IMR-90 (cell line): Measurements from ENCODE around the gene DLX2. TPM values are rescaled to one million over a fixed set of nuclear protein-coding genes. Genes with fewer than 3 reads are reported as not detected.

ENCODE experiments used
- ATAC-seq: fragments of 200-7000 bp; cut with Tn5 transposase; 2 replicates; pipeline ENCODE4 v1.9.1; 2020; ENCODE audit warnings: low read depth, mild to moderate bottlenecking, moderate library complexity
- BruUV-seq: library from RNA; stranded (reverse); fragments of 400-500 nt; replicated peaks from 2 replicates; lab custom pipeline; 2021; lab: Mats Ljungman, UMichigan
- CTCF ChIA-PET: fragments of 300-600 bp; formaldehyde crosslinking; extraction: SDS; loops from one replicate; lab custom pipeline; 2021; ENCODE audit warnings: antibody characterized with exemption; lab: Yijun Ruan, JAX
- POLR2A ChIA-PET: fragments of 300-600 bp; sonication (Branson Sonifier 250); formaldehyde crosslinking; loops from one replicate; lab custom pipeline; 2022; ENCODE audit warnings: antibody characterized with exemption; ENCODE audit not compliant: unreplicated experiment; lab: Charles Lee
- DNase-seq: peaks from one replicate; pipeline ENCODE4 v3.0.0; 2013
- H2AFZ ChIP-seq: replicated peaks from 2 replicates; pipeline ENCODE3; 2013; ENCODE audit warnings: low read length, mild to moderate bottlenecking; ENCODE audit not compliant: poor library complexity
- H2AK5ac ChIP-seq: 2 replicates; pipeline ENCODE4 v1.6.1; 2013; ENCODE audit warnings: low read depth, low read length, inconsistent platforms
- H2AK9ac ChIP-seq: replicated peaks from 2 replicates; pipeline ENCODE3; 2013; ENCODE audit warnings: mild to moderate bottlenecking, low read depth, low read length, moderate library complexity; ENCODE audit not compliant: poor library complexity
- H2BK120ac ChIP-seq: 2 replicates; pipeline ENCODE4 v1.6.1; 2013; ENCODE audit warnings: low read depth, low read length, inconsistent platforms
- H2BK15ac ChIP-seq: 3 replicates; pipeline ENCODE4 v1.6.1; 2013; ENCODE audit warnings: low read depth, low read length, inconsistent platforms
- H2BK20ac ChIP-seq: 2 replicates; pipeline ENCODE4 v1.6.1; 2013; ENCODE audit warnings: low read depth, mild to moderate bottlenecking, inconsistent platforms, low read length, moderate library complexity
- H2BK5ac ChIP-seq: 2 replicates; pipeline ENCODE4 v1.6.1; 2013; ENCODE audit warnings: mild to moderate bottlenecking, low read depth, low read length, inconsistent platforms; ENCODE audit not compliant: poor library complexity, severe bottlenecking
- H3K14ac ChIP-seq: replicated peaks from 2 replicates; pipeline ENCODE4 v1.6.1; 2013; ENCODE audit warnings: low read depth, low read length, inconsistent platforms
- H3K18ac ChIP-seq: 2 replicates; pipeline ENCODE4 v1.6.1; 2013; ENCODE audit warnings: low read depth, low read length, control low read depth
- H3K23ac ChIP-seq: 2 replicates; pipeline ENCODE4 v1.6.1; 2013; ENCODE audit warnings: low read depth, low read length, inconsistent platforms
- H3K27ac ChIP-seq: 2 replicates; pipeline ENCODE4 v1.5.1; 2013; ENCODE audit warnings: mild to moderate bottlenecking, control low read depth, low read length; ENCODE audit not compliant: insufficient read depth
- H3K27me3 ChIP-seq: 2 replicates; pipeline ENCODE4 v1.6.1; 2013; ENCODE audit warnings: low read length; ENCODE audit not compliant: control insufficient read depth, insufficient read depth
- H3K36me3 ChIP-seq: 2 replicates; pipeline ENCODE4 v1.6.1; 2013; ENCODE audit warnings: low read length, mixed read lengths; ENCODE audit not compliant: control insufficient read depth, insufficient read depth
- H3K4ac ChIP-seq: 2 replicates; pipeline ENCODE4 v1.6.1; 2013; ENCODE audit warnings: low read depth, low read length, inconsistent platforms
- H3K4me1 ChIP-seq: 2 replicates; pipeline ENCODE4 v1.6.1; 2013; ENCODE audit warnings: low read length, mixed read lengths; ENCODE audit not compliant: control insufficient read depth, insufficient read depth
- H3K4me2 ChIP-seq: 2 replicates; pipeline ENCODE4 v1.6.1; 2013; ENCODE audit warnings: low read depth, mild to moderate bottlenecking, control low read depth, low read length, moderate library complexity
- H3K4me3 ChIP-seq: 2 replicates; pipeline ENCODE4 v1.5.1; 2013; ENCODE audit warnings: low read depth, mild to moderate bottlenecking, control low read depth, low read length, moderate library complexity; ENCODE audit not compliant: insufficient read depth
- H3K56ac ChIP-seq: 2 replicates; pipeline ENCODE4 v1.6.1; 2013; ENCODE audit warnings: low read length, inconsistent platforms; ENCODE audit not compliant: insufficient read depth; ENCODE audit errors: extremely low read depth
- H3K79me1 ChIP-seq, 2 experiments: 2 replicates each; pipeline ENCODE4 v1.6.1; 2013; ENCODE audit warnings: low read length in 2 of 2, inconsistent platforms in 1 of 2, low read depth in 1 of 2
- H3K9ac ChIP-seq: 2 replicates; pipeline ENCODE4 v1.6.1; 2013; ENCODE audit warnings: low read depth, low read length, control low read depth
- H3K9me1 ChIP-seq: 2 replicates; pipeline ENCODE4 v1.6.1; 2013; ENCODE audit warnings: low read length, inconsistent platforms; ENCODE audit not compliant: insufficient read depth
- H3K9me3 ChIP-seq: 2 replicates; pipeline ENCODE4 v1.6.1; 2013; ENCODE audit warnings: low read length; ENCODE audit not compliant: control insufficient read depth, insufficient read depth
- H4K20me1 ChIP-seq: 2 replicates; pipeline ENCODE4 v1.6.1; 2013; ENCODE audit warnings: low read length, inconsistent platforms; ENCODE audit not compliant: insufficient read depth
- H4K5ac ChIP-seq: 2 replicates; pipeline ENCODE4 v1.6.1; 2013; ENCODE audit warnings: mild to moderate bottlenecking, low read depth, low read length, control low read depth
- H4K8ac ChIP-seq, 2 experiments: 2 replicates each; pipeline ENCODE4 v1.6.1; 2013; ENCODE audit warnings: low read depth in 2 of 2, low read length in 2 of 2, control low read depth in 1 of 2, inconsistent platforms in 1 of 2
- H4K91ac ChIP-seq: 2 replicates; pipeline ENCODE4 v1.6.1; 2013; ENCODE audit warnings: low read depth, low read length, inconsistent platforms; ENCODE audit not compliant: insufficient read depth
- MAFK ChIP-seq: IDR thresholded peaks from 2 replicates; pipeline ENCODE4 v1.6.1; 2012; ENCODE audit warnings: low read depth, low read length, improper control_type of control experiment
- whole genome bisulfite sequencing, 2 experiments: methylation state at CpG; one replicate each; pipeline versions ENCODE4 v1.1.5 to v1.1.7; 2013; ENCODE audit warnings: missing lambda C conversion rate in 2 of 2; ENCODE audit not compliant: insufficient read length in 1 of 2; ENCODE audit errors: extremely low coverage in 2 of 2; 5-methylcytosine and 5-hydroxymethylcytosine counted together
- dilution Hi-C: fragments of 300-500 bp; cut with HindIII; formaldehyde crosslinking; loops from one replicate; pipeline ENCODE4 v1.14.3; 2018; ENCODE audit warnings: low sequenced_read_pairs; ENCODE audit not compliant: unreplicated experiment
- in situ Hi-C: fragments of 300-500 bp; cut with MboI; formaldehyde crosslinking; loops from 3 replicates; pipeline ENCODE4 v1.14.3; 2019; ENCODE audit warnings: low sequenced_read_pairs, inconsistent platforms, mixed read lengths
- intact Hi-C: fragments of 100-400 bp; cut with micrococcal nuclease; formaldehyde crosslinking; loops from 2 replicates; pipeline ENCODE4 v1.10.0; 2022
- polyA plus RNA-seq, 3 experiments: library from polyadenylated mRNA; depleted of rRNA; stranded (reverse); fragments of >200 nt; gene quantifications; 2 replicates each; pipeline ENCODE4 v1.2.3, GENCODE V29; 2012; ENCODE audit warnings: low replicate concordance in 1 of 3
- total RNA-seq: library from RNA; depleted of rRNA; stranded (reverse); fragments of >200 nt; gene quantifications from 2 replicates; pipeline ENCODE4 v1.2.3, GENCODE V29; 2012
- TF ChIP-seq, protein P1 (sequence below): fragments of 150-350 bp; IDR thresholded peaks from 2 replicates; pipeline ENCODE4 v1.6.1; 2017; ENCODE audit warnings: mild to moderate bottlenecking, antibody characterized with exemption, low read length, low read depth

DLX2 gene
- total and polyA plus RNA-seq, 2 of the 4 experiments (the other 2 are of a cell fraction): 0.38 TPM; not detected in 1

DNA sequence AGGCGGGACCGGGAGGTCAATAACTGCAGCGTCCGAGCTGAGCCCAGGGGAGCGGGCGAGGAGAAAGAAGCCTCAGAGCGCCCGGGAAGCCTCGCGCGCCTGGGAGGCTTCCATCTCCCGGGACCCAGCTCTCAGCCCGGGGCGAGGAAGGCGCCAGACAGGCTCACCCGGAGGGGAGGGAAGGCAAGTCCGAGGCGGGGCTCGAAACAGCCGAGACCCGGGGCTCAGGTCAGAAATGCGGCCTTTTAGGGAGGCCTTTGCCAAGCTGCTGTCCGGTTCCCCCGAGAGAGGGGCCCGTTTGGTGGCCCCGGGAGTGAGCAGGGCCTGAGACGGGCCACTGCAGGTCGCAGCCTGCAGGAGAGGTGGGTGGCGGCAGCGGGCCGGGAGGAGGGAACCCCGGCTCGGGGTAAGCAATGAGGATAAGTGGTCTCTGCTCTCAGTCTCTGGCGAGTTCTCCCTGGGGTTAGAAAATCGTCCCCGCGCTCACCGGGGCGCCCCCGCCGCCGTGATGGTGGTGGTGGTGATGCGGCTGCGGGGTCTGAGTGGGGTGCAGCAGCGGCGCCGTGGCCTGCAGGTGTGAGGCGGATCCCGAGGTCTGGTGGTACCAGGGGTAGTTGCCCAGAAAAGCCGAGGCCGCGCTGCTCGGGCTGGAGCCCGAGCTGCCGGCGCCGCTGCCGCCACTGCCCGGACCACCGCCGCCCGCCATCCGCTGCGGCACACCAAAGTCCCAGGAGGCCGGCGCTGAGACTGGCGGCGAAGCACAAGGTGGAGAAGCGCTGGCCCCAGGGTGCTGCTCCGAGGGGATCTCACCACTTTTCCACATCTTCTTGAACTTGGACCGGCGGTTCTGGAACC is 2.4 kb downstream of the DLX2 start:
- Histone ChIP-seq H4K5ac (no peak overlapping the region), H2AK5ac (no peak overlapping the region), H3K27me3 (no peaks in the 10 kb centered on the region; the same call in 1 of the 2 replicates), H3K4me3 (no peak overlapping the region), H3K9me1 (peaks cover 5% of the 10 kb centered on the region), H3K4me1 (peaks cover 14% of the 10 kb centered on the region), H4K8ac (no peak overlapping the region), H2BK15ac (no peak overlapping the region), H3K36me3 (no peaks in the 10 kb centered on the region), H4K20me1 (no peaks in the 10 kb centered on the region; the same call in 1 of the 2 replicates), H3K4ac (no peak overlapping the region), H2BK20ac (no peak overlapping the region), H3K4me2 (no peak overlapping the region), H2BK5ac (no peak overlapping the region), H3K79me1 (no peaks in the 10 kb centered on the region), H3K56ac (no peak overlapping the region), H2BK120ac (no peak overlapping the region), H2AFZ (no peak overlapping the region), H3K23ac (no peak overlapping the region), H3K18ac (no peak overlapping the region), H3K27ac (no peak overlapping the region), H3K9me3 (no peaks in the 10 kb centered on the region), H3K9ac (no peak overlapping the region), H4K91ac (no peak overlapping the region), H3K14ac (no peak overlapping the region), H2AK9ac (no peak overlapping the region)
- CTCF ChIA-PET: interaction anchor here (0.6 kb wide), 1 partner anchor 288 kb away, joined by 3 read pairs; no protein-coding TSS in a partner anchor
- TF ChIP-seq, protein P1, sequence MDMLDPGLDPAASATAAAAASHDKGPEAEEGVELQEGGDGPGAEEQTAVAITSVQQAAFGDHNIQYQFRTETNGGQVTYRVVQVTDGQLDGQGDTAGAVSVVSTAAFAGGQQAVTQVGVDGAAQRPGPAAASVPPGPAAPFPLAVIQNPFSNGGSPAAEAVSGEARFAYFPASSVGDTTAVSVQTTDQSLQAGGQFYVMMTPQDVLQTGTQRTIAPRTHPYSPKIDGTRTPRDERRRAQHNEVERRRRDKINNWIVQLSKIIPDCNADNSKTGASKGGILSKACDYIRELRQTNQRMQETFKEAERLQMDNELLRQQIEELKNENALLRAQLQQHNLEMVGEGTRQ: no peak
- TF ChIP-seq MAFK: no peak
- dilution Hi-C loops: no loop called here
- POLR2A ChIA-PET: interaction anchor here (0.5 kb wide), 1 partner anchor 1168 kb away, joined by 4 read pairs; no protein-coding TSS in a partner anchor
- no TSS peak for BruUV-seq
- DNase-seq: no peak
- in situ Hi-C loops: no loop called here
- WGBS, 2 experiments: 52% methylated on average over 37 of the region's 72 CpGs; no CpG with 5 or more reads in 1 of the 2 experiments
- no peak for ATAC-seq
- intact Hi-C loops: loop anchor here (5.0 kb wide), 1 partner anchor 367 kb away; no protein-coding TSS in a partner anchor
